HepG2 (cell line): ENCODE results near the gene TPSD1.

Experiments used
- CBX5 ChIP-seq: sonication (generic); formaldehyde crosslinking; IDR thresholded peaks from 2 replicates; pipeline ENCODE4 v1.4.0; 2020; ENCODE audit warnings: missing genetic modification reagents, borderline replicate concordance
- CHD2 ChIP-seq: IDR thresholded peaks from 2 replicates; pipeline ENCODE4 v1.6.1; 2011; ENCODE audit warnings: low read depth, low read length, improper control_type of control experiment
- ETS1 ChIP-seq: sonication (generic); formaldehyde crosslinking; IDR thresholded peaks from 2 replicates; pipeline ENCODE4 v1.4.0; 2020; ENCODE audit warnings: missing genetic modification reagents
- GABPA ChIP-seq, 2 experiments: IDR thresholded peaks; 2 replicates each; pipeline ENCODE4 v1.6.1; 2011 to 2016; ENCODE audit warnings: low read depth in 2 of 2, low read length in 1 of 2, missing biosample characterization in 1 of 2, missing genetic modification characterization in 1 of 2
- NFRKB ChIP-seq: fragments of 450-650 bp; IDR thresholded peaks from 2 replicates; pipeline ENCODE4 v1.6.1; 2017
- TCF12 ChIP-seq, 2 experiments: fragments of 450-650 bp in 1 of 2; sonication (generic) in 1 of 2; formaldehyde crosslinking in 1 of 2; IDR thresholded peaks; 2 replicates each; pipeline versions ENCODE4 v1.6.1 to v1.8.0; 2017 to 2022; ENCODE audit warnings: antibody characterized with exemption in 1 of 2, mild to moderate bottlenecking in 1 of 2, missing genetic modification reagents in 1 of 2, moderate library complexity in 1 of 2
- ZBTB21 ChIP-seq: sonication (generic); formaldehyde crosslinking; IDR thresholded peaks from 2 replicates; pipeline ENCODE4 v1.4.0; 2020; ENCODE audit warnings: missing genetic modification reagents
- ZNF749 ChIP-seq: sonication (generic); formaldehyde crosslinking; IDR thresholded peaks from 2 replicates; pipeline ENCODE4 v1.8.0; 2022; ENCODE audit warnings: mild to moderate bottlenecking, missing genetic modification reagents, moderate library complexity, borderline replicate concordance
- TF ChIP-seq, protein P1 (sequence below): sonication (generic); formaldehyde crosslinking; IDR thresholded peaks from 2 replicates; pipeline ENCODE4 v1.5.0; 2020; ENCODE audit warnings: mild to moderate bottlenecking, missing genetic modification reagents, moderate library complexity

GRCh38 chr16:1258225-1258600 lies 2.3 kb downstream of the TPSD1 start:
- TF ChIP-seq GABPA (IDR thresholded peaks at IDR 0.05; ENCODE audit: low read depth, low read length) (no peak), GABPA (CRISPR knock-in tag; IDR thresholded peaks at IDR 0.05; ENCODE audit: low read depth) (no peak), CBX5 (CRISPR knock-in tag) (no peak), ZNF749 (no peak), TCF12 (IDR thresholded peaks at IDR 0.05) (no peak), TCF12 (CRISPR knock-in tag; IDR thresholded peaks at IDR 0.05) (no peak), NFRKB (no peak), ZBTB21 (CRISPR knock-in tag) (no peak), CHD2 (no peak), ETS1 (CRISPR knock-in tag) (no peak)
- TF ChIP-seq, protein P1, sequence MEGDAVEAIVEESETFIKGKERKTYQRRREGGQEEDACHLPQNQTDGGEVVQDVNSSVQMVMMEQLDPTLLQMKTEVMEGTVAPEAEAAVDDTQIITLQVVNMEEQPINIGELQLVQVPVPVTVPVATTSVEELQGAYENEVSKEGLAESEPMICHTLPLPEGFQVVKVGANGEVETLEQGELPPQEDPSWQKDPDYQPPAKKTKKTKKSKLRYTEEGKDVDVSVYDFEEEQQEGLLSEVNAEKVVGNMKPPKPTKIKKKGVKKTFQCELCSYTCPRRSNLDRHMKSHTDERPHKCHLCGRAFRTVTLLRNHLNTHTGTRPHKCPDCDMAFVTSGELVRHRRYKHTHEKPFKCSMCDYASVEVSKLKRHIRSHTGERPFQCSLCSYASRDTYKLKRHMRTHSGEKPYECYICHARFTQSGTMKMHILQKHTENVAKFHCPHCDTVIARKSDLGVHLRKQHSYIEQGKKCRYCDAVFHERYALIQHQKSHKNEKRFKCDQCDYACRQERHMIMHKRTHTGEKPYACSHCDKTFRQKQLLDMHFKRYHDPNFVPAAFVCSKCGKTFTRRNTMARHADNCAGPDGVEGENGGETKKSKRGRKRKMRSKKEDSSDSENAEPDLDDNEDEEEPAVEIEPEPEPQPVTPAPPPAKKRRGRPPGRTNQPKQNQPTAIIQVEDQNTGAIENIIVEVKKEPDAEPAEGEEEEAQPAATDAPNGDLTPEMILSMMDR: no peak
